ENCODE measurements around the gene ARPC5L.

Gene ARPC5L

DNA sequence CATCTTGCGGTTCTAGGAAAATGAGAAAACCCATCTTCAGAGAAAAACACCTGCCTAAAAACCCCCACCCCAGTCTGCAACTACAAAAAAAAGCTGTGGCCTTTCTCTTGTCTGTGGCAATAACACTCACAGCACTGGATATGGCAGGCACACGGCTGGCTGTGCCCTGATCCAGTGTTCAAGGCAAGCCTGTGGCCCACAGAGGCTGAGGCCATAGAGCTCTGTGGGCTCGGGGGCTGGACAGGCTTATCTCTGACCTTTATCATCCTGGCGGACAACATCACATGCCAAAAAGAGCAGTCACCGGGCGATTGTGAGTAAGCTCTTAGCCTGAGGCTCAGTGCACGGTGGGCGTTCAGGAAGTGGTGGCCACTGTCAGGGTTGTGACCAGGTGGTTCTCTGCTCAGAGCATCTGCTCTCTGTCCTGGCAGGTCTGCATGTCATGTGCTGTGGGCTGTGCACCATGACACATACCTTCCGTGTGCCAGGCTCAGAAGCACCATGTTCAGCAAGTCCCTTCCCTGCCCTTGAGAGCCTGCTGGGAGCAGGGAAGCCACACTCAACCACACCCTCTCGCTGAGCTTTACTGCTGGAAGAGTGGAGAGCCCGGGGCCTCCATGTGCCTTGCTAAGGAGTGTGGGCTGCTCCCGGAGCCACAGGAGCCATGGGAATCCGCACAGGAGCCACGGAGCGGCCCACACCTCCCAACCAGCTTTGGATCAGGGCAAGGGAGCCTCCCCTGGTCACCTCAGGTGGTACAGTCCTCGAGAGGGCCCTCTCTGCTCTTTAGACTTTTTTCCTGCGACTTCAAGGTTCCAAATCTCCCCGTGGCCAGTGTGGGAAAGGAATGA, 43.3 kb upstream of the ARPC5L start:
- peak overlapping the region; percentile 26 for H3K4me3 ChIP-seq (ENCODE audit: low read depth, low read length)
- TF ChIP-seq, protein P1, sequence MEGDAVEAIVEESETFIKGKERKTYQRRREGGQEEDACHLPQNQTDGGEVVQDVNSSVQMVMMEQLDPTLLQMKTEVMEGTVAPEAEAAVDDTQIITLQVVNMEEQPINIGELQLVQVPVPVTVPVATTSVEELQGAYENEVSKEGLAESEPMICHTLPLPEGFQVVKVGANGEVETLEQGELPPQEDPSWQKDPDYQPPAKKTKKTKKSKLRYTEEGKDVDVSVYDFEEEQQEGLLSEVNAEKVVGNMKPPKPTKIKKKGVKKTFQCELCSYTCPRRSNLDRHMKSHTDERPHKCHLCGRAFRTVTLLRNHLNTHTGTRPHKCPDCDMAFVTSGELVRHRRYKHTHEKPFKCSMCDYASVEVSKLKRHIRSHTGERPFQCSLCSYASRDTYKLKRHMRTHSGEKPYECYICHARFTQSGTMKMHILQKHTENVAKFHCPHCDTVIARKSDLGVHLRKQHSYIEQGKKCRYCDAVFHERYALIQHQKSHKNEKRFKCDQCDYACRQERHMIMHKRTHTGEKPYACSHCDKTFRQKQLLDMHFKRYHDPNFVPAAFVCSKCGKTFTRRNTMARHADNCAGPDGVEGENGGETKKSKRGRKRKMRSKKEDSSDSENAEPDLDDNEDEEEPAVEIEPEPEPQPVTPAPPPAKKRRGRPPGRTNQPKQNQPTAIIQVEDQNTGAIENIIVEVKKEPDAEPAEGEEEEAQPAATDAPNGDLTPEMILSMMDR (IDR thresholded peaks at IDR 0.05; ENCODE audit: insufficient read depth, low read depth, low read length, missing control alignments): no peak
- DNase-seq (ENCODE audit: low read depth): peak; percentile 78

DNA sequence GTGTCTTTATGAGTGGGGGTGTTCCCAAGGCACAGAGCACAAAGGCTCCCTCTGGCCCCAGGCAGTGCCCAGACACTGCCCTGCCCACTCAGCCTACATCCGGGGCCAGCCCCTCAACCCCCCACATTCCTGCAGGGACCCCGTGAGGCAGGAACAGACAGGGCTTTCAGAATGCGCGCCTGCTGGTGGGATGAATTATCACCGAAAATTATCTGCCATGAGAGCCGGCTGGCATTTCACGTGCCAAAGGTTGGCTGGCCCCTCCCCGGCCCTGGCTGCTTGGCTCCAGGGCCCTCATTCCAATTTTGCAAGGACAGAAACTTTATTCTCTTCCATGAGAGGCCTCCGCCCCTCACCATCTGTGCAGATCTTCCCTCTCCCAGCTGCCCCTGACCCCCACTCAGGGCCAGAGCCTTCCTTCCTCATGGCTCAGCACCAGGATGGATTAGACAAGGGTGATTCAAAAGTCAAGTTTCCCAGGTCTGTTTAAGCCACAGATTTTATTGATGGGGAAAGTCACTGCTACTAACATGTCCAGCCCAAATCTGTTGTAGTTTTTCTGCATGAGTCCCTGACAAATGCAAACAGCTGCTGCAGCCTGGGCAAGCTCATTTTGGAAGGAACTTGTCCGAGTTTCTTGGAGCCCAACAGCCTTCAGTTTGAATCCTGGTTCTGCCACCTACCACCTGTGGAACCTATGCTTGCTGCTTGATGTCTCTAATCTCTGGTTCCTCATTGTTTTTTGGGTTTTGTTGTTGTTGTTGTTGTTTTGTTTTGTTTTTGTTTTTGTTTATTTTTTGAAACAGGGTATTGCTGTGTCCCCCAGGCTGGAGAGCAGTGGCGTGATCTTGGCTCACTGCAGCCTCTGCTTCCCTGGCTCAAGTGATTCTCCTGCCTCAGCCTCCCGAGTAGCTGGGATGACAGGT, 41.0 kb upstream of the ARPC5L start:
- TF ChIP-seq, protein P1 (IDR thresholded peaks at IDR 0.05; ENCODE audit: insufficient read depth, low read depth, low read length, missing control alignments): no peak
- DNase-seq (ENCODE audit: low read depth): no peak
- no peak overlapping the region for H3K4me3 ChIP-seq (ENCODE audit: low read depth, low read length)

DNA sequence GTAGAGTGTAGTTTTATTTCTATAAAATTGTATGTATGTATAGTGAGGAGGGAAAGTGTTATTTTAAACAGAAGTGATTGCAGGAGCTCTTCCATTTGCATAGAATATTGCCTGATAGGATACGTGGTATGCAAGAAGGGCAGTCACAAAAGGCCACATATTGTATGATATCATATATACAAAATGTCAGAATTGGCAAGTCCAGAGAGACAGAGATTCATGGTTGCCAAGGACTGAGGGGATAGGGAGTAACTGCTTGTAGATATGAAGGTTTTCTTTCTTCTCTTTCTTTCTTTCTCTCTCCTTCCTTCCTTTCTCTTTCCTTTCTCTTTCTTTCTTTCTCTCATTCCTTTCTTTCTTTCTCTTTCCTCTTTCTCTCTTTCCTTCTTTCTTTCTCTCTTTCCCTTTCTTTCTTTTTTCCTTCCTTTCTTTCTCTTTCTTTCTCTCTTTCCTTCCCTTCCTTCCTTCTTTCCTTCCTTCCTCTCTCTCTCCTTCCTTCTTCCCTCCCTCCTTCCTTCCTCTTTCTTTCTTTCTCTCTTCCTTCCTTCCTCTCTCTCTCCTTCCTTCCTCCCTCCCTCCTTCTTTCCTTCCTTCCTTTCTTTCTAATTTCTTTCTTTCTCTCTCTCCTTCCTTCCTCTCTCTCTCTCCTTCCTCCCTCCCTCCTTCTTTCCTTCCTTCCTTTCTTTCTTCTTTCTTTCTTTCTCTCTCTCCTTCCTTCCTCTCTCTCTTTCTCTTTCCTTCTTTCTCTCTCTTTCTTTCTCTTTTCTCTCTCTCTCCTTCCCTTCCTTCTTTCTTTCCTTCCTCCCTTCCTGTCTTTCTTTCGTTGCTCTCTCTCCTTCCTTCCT, 33.2 kb upstream of the ARPC5L start:
- no peak for DNase-seq (ENCODE audit: low read depth)
- no peak overlapping the region for H3K4me3 ChIP-seq (ENCODE audit: low read depth, low read length)
- TF ChIP-seq, protein P1 (IDR thresholded peaks at IDR 0.05; ENCODE audit: insufficient read depth, low read depth, low read length, missing control alignments): no peak

DNA sequence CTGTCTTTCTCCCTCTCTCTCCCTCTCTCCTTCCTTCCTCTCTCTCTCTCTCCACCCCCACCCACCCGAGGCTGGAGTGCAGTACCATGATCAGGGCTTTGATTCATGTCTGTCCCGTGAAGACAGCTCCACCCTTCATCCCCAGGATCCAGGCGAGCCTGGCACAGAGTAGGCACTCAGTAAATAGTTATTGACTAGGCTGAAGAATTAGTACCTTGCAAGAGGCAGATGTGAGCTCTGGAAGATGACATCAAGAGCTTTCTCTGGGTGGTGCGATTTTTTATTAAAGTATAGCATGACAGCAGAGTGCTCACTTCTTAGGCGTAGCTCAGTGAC, 32.6 kb upstream of the ARPC5L start:
- no peak overlapping the region for H3K4me3 ChIP-seq (ENCODE audit: low read depth, low read length)
- TF ChIP-seq, protein P1 (IDR thresholded peaks at IDR 0.05; ENCODE audit: insufficient read depth, low read depth, low read length, missing control alignments): no peak
- no peak for DNase-seq (ENCODE audit: low read depth)

DNA sequence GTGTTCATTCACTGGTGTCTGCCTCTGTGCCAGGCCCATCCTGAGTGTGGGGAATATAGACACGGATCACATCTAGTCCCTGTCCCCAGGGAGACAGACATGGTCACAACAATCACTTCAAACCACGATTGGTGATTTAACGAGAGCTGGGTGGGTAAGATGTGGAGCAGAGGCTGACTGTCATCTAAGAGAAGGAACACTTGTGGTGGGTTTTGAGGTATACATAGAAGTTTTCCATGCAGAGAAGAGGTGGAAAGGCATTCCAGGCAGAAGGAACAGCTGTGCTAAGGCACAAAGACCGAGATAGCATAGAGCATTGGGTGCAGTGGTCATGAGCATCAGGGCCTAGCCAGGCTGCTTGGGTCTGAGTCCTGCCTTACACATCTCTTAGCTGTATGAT, 31.3 kb upstream of the ARPC5L start:
- TF ChIP-seq, protein P1 (IDR thresholded peaks at IDR 0.05; ENCODE audit: insufficient read depth, low read depth, low read length, missing control alignments): no peak
- H3K4me3 ChIP-seq (ENCODE audit: low read depth, low read length): no peak overlapping the region
- DNase-seq (ENCODE audit: low read depth): no peak

DNA sequence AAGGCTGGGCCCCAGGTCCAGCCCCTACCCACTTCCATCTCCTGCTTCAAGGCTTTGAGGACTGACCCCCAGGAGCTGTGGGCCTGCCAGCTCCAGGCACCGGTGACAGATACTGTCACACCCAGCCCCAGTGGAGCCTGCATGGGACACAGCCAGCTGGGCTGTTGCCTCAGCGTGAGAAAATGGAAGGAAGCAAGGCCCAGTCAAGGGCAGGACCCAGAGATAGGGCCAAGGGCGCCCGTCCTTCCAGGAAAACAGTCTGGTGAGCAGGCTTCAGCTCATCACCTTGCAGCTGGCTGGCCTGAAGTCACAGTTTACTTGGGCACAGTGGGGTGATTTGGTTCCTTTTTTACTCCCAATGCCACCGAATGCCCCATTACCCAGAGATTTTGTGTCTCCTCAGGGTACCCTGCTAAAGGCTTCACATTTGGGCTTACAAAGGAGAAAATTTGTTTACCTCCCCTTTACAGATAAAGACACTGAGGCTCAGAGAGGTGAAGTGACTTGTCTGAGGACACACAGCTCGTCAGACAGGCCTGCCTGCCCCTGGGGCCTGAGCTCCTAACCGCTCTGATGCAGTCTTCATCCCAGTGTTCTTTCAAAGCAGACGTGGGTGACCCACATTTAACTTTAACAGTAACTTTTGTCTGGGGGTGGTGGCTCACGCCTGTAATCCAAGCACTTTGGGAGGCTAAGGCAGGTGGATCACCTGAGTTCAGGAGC, 30.1 kb upstream of the ARPC5L start:
- TF ChIP-seq, protein P1 (IDR thresholded peaks at IDR 0.05; ENCODE audit: insufficient read depth, low read depth, low read length, missing control alignments): no peak
- H3K4me3 ChIP-seq (ENCODE audit: low read depth, low read length): no peak overlapping the region
- DNase-seq (ENCODE audit: low read depth): no peak
